Head of caudate nucleus (tissue), 42 donors: ENCODE measurements around the gene ALG12.

Experiments used
- DNase-seq, 42 donors: peaks; one replicate each; pipeline versions ENCODE4 v3.0.0 to v3.0.0-alpha.2; 2020 to 2021; ENCODE audit warnings: mixed read lengths in 7 of 42
- intact Hi-C: fragments of 100-400 bp; cut with DNase I; formaldehyde crosslinking; loops from one replicate; pipeline ENCODE4 v1.15.0; 2022

Gene ALG12

GRCh38 chr22:49905465-49905864, 12.8 kb downstream of the ALG12 start:
- intact Hi-C loops, result loop anchor here (5.0 kb wide), 1 partner anchor 38 kb away; no protein-coding TSS in a partner anchor
- DNase-seq, result no peak

- intact Hi-C loops, result no loop called here
- DNase-seq, result no peak
Measured at GRCh38 chr22:49904040-49904369, 14.2 kb downstream of the ALG12 start.

GRCh38 chr22:49903322-49904039, 14.8 kb downstream of the ALG12 start:
- intact Hi-C loops, result no loop called here
- DNase-seq, result peak in 1 of 42 donors; percentile 10

- DNase-seq, result no peak
- intact Hi-C loops, result no loop called here
Measured at GRCh38 chr22:49901457-49901856, 16.8 kb downstream of the ALG12 start.

- intact Hi-C loops, result no loop called here
- DNase-seq, result peak in 2 of 42 donors; percentile 3 to 19
Measured at GRCh38 chr22:49900441-49901230, 17.6 kb downstream of the ALG12 start.

DNA sequence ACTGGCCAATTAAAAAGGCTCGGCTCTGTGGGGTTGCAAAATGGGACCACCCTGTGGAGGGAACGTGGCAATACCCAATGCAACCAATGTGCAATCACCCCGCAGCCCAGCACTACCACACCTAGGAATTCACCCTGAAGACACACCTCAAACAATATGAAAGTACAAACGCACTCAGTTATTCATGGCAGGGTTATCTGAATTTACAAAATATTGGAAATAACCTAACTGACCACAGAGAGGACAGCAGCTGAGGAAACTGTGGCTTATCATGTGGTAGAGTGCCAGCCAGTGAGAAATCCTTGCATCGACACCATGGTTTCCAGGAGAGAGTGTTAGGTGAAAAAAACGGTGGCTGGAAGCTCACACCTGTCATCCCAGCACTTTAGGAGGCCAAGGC, 18.7 kb downstream of the ALG12 start:
- intact Hi-C loops, result no loop called here
- DNase-seq, result peak in 1 of 42 donors; percentile 1

DNA sequence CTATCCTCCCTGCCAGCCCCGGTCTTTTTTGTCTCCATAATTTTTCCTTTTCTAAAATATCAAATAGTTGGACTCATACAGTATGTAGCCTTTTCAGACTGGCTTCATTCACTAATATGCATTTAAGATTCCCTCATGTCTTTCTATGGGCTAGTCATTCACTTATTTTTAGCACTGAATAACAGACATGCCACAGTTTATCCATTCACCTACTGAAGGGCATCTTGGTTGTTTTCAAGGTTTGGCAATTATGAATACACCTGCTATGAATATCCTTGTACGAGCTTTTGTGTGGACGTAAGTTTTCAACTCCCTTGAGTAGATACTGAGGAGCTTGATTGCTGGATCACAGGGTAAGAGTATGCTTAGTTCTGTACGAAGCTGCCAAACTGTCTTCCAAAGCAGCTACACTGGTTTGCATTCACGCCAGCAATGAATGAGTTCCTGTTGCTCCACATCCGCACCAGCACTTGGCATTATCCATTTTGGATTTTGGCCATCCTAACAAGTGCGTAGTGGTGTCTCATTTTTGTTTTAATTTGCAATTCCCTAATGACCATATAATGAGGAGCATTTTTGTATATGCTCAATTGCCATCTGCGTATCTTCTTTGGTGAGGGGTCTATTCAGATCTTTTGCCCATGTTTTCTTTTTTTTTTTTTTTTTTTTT, 21.1 kb downstream of the ALG12 start:
- DNase-seq, result peak in 1 of 42 donors; percentile 8
- intact Hi-C loops, result no loop called here

- intact Hi-C loops, result no loop called here
- peak in 2 of 42 donors; percentile 2 to 28 for DNase-seq
Measured at GRCh38 chr22:49896201-49896600, 22.0 kb downstream of the ALG12 start.

DNA sequence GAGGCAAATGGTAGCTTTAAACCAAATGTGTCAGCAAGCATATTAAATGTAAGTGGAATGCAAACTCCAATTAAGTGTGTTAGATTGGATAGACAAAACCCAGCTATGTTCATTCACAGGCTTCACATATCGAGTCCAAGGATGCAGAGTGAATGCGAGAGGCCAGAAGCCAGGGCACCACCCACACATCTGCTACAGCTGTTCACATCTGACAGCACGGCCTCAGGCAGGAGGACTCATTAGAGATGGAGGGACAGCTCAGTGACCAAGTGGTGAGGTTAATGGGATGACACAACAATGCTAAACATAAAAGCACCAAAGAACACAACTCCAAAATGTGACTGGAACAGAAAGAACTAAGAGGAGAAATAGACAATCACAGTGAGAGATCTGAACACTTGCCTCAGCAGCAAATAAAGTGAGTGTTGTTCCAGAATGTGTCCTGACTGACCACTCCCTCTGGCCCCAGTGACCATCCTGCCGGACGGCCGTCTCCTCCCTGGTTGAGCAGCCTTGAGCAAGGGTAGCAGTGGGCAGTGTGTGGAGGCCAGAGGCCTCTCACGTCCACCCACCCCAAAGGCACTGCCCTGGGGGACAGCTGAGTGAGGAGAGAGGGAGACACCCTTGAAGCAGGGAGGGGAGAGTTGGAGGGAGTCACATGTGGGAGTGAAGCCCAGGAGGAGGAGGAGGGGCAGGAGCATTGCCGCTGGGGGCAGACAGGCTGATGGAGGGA, 23.8 kb downstream of the ALG12 start:
- intact Hi-C loops, result no loop called here
- peak in 4 of 42 donors; percentile 0 to 25 (median 14) for DNase-seq

DNA sequence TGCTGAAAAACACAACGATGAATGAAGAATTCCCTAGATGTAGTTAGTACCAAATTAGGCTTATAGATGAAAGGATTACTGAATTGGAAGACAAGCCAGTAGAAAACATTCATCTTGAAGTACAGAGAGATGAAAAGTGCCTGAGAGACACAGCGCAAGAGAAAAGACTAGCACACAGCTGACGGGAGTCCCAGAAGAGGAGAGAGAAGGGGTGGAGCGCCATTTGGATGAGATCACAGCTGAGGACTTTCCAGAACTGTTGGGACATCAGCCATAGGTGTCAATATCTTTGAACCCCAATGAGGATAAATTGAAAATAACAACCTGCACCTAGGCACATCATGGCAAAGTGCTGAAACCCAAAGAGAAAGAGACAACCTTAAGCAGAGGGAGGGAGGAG, 25.2 kb downstream of the ALG12 start:
- no peak for DNase-seq
- intact Hi-C loops, result no loop called here

- DNase-seq, result peak in 4 of 42 donors; percentile 9 to 43 (median 30)
- intact Hi-C loops, result no loop called here
Measured at GRCh38 chr22:49892226-49892899, 25.9 kb downstream of the ALG12 start.

DNA sequence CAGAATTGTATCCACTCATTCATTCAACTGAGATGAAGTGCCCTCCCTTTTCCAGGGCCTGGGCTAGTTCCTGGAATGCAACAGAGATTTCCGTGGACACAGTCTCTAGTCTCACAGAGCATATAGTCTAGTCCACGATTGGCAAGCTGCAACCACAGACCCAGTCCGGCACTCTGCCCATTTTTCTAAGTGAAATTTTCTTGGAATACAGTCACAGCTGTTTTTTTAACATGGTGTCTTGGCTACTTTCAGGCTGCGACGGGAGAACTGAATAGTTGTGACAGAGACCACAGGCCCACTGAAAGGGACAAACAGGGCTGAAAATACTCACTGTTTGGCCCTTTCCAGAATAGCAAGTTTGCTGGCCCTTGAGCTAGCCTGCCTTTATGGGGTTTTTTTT, 29.2 kb downstream of the ALG12 start:
- peak in 16 of 42 donors; percentile 6 to 66 (median 35) for DNase-seq
- intact Hi-C loops, result no loop called here

GRCh38 chr22:49887702-49888101, 30.5 kb downstream of the ALG12 start:
- intact Hi-C loops, result no loop called here
- no peak for DNase-seq

GRCh38 chr22:49887064-49887451, 31.2 kb downstream of the ALG12 start:
- intact Hi-C loops, result no loop called here
- peak in 2 of 42 donors; percentile 11 to 26 for DNase-seq

- intact Hi-C loops, result no loop called here
- DNase-seq, result peak in 1 of 42 donors; percentile 20
Measured at GRCh38 chr22:49886346-49887063, 31.7 kb downstream of the ALG12 start.

GRCh38 chr22:49885881-49886280, 32.4 kb downstream of the ALG12 start:
- intact Hi-C loops, result no loop called here
- DNase-seq, result peak in 1 of 42 donors; percentile 9

- peak in 2 of 42 donors; percentile 4 to 30 for DNase-seq
- intact Hi-C loops, result no loop called here
Measured at GRCh38 chr22:49885281-49885680, 33.0 kb downstream of the ALG12 start.
